Uterus (tissue), 4 donors: Measurements from ENCODE around the gene SETBP1. TPM values are rescaled to one million over a fixed set of nuclear protein-coding genes. Genes with fewer than 3 reads are reported as not detected.

ENCODE experiments used
- DNase-seq, 2 donors: peaks; one replicate each; pipeline ENCODE4 v3.0.0-alpha.2; 2019 to 2020
- H3K27ac ChIP-seq, 2 donors: fragments of 200-600 bp; sonication (generic); 1 replicate in 1 of 2; 2 replicates in 1 of 2; pipeline ENCODE4 v1.5.1; 2016 to 2018
- H3K27me3 ChIP-seq, 2 donors: fragments of 200-600 bp; sonication (generic); one replicate each; pipeline ENCODE4 v1.5.1; 2018 to 2019; ENCODE audit warnings: control low read depth in 1 of 2
- H3K36me3 ChIP-seq, 2 donors: fragments of 200-600 bp; sonication (generic); one replicate each; pipeline ENCODE4 v1.5.1; 2019; ENCODE audit warnings: control low read depth in 1 of 2
- H3K4me1 ChIP-seq, 2 donors: fragments of 200-600 bp; sonication (generic); one replicate each; pipeline ENCODE4 v1.5.1; 2018 to 2019; ENCODE audit warnings: control low read depth in 1 of 2
- H3K4me3 ChIP-seq, 2 donors: fragments of 200-600 bp; sonication (generic); 1 replicate in 1 of 2; 2 replicates in 1 of 2; pipeline ENCODE4 v1.5.1; 2018 to 2019; ENCODE audit warnings: mild to moderate bottlenecking in 1 of 2
- H3K9me3 ChIP-seq, 2 donors: fragments of 200-600 bp; sonication (generic); one replicate each; pipeline ENCODE4 v1.5.1; 2019; ENCODE audit warnings: control low read depth in 1 of 2
- POLR2A ChIP-seq, 2 donors: fragments of 450-650 bp; IDR thresholded peaks; one replicate each; pipeline ENCODE4 v1.6.1; 2016; ENCODE audit warnings: antibody characterized with exemption in 2 of 2, mild to moderate bottlenecking in 1 of 2, moderate library complexity in 1 of 2
- intact Hi-C: fragments of 100-400 bp; cut with DNase I; formaldehyde crosslinking; loops from one replicate; pipeline ENCODE4 v1.15.1; 2023; ENCODE audit warnings: low total_unique reads
- total RNA-seq, 4 donors: library from RNA; depleted of rRNA in 3 of 4; stranded (reverse); fragments of >200 nt in 3 of 4; gene quantifications; one replicate each; pipeline versions ENCODE4 v1.1.0 to v1.2.4, GENCODE V29; 2014 to 2023
- TF ChIP-seq, protein P1 (sequence below), 4 experiments: fragments of 200-600 bp in 2 of 4; fragments of 450-650 bp in 2 of 4; sonication (generic) in 2 of 4; IDR thresholded peaks; one replicate each; pipeline ENCODE4 v1.5.1; 2016 to 2019; ENCODE audit warnings: antibody characterized with exemption in 4 of 4, mild to moderate bottlenecking in 2 of 4, moderate library complexity in 1 of 4
- donor health status: DM: yes; HTN: yes; CAD: no.

SETBP1 gene
- total RNA-seq, 4 donors from 2014 or later: 16.8 to 74.0 (median 36.9) TPM

DNA sequence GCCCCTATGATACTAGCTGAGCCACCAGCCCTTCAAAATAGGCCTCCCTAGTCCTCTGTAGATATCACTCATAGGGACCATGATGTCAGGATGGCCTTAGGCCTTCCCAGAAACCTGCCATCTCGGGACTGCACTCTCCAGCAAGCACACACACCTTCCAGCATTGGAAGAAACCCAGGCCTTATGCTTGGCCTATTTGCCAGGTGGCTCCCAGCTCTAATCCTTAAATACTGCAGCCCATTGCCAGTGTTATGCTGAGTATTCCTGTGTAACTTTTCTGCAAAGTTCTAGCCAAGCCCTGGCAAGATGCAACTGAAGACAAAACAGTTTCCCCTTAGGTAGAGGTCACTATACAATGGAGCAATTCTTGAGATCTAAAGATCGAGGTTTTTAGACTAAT is 316.5 kb downstream of the SETBP1 start:
- H3K36me3 ChIP-seq: no peaks in the 10 kb centered on the region
- intact Hi-C loops: no loop called here

DNA sequence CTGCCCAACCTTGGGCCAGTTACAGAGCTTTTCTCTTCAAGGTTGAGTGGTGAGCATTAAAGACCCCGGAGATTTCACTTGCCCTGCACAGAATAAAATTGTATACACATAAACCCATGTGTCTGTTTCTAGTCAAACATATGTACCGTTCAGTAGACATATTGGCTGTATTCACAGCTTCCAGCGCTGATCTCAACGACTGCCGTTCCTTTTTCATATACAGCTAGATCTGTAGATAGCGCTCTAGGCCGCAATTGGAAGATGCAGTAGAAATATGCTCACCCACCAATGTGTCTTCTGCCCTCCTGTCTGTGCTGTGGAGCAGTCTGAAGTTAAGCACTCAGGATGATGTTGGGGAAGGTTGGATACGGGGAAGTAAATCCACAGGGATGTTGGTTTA is 317.7 kb downstream of the SETBP1 start:
- no peak for TF ChIP-seq POLR2A (IDR thresholded peaks at IDR 0.05)
- TF ChIP-seq, protein P1, sequence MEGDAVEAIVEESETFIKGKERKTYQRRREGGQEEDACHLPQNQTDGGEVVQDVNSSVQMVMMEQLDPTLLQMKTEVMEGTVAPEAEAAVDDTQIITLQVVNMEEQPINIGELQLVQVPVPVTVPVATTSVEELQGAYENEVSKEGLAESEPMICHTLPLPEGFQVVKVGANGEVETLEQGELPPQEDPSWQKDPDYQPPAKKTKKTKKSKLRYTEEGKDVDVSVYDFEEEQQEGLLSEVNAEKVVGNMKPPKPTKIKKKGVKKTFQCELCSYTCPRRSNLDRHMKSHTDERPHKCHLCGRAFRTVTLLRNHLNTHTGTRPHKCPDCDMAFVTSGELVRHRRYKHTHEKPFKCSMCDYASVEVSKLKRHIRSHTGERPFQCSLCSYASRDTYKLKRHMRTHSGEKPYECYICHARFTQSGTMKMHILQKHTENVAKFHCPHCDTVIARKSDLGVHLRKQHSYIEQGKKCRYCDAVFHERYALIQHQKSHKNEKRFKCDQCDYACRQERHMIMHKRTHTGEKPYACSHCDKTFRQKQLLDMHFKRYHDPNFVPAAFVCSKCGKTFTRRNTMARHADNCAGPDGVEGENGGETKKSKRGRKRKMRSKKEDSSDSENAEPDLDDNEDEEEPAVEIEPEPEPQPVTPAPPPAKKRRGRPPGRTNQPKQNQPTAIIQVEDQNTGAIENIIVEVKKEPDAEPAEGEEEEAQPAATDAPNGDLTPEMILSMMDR (IDR thresholded peaks at IDR 0.05): no peak
- intact Hi-C loops: no loop called here
- no peak overlapping the region for H3K27ac ChIP-seq
- H3K36me3 ChIP-seq: no peaks in the 10 kb centered on the region
- H3K4me3 ChIP-seq: no peak overlapping the region
- H3K9me3 ChIP-seq: no peaks in the 10 kb centered on the region
- no peak for DNase-seq
- no peaks in the 10 kb centered on the region for H3K27me3 ChIP-seq
- no peaks in the 10 kb centered on the region for H3K4me1 ChIP-seq

More for the DNA sequence above, 316.5 kb downstream of the SETBP1 start:
- no peaks in the 10 kb centered on the region for H3K27me3 ChIP-seq
- no peaks in the 10 kb centered on the region for H3K4me1 ChIP-seq
- H3K27ac ChIP-seq: no peak overlapping the region
- H3K9me3 ChIP-seq: no peaks in the 10 kb centered on the region
- TF ChIP-seq, protein P1 (IDR thresholded peaks at IDR 0.05): no peak
- no peak for TF ChIP-seq POLR2A (IDR thresholded peaks at IDR 0.05)
- no peak overlapping the region for H3K4me3 ChIP-seq
- DNase-seq: no peak

DNA sequence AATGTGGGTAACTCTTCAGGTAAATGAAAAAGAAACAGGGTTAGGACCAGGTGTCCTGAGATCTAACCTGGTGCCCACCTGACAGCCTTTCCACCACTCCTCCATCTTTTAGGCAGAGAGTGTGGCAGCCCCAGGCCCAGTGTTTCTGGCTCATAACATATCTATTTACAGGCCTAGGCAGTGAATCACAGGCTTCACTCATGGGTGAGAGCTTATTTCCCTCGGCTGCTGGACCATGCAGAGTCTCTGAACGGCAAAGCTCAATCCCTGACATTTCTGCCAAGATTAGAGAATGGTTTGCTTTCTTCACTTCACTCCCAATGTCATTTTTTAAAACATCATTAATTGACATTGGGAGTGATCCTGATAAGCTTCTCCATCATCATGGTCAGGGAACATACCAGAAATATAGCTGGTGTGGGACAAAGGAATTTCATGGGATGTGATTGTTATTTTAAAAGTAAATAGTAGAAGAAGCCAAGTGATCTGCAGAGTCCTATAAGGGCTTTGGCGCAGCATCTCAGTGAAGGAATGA is 323.9 kb downstream of the SETBP1 start:
- Histone ChIP-seq H3K36me3 (no peaks in the 10 kb centered on the region), H3K9me3 (no peaks in the 10 kb centered on the region), H3K4me3 (no peak overlapping the region), H3K4me1 (no peaks in the 10 kb centered on the region), H3K27me3 (no peaks in the 10 kb centered on the region), H3K27ac (no peak overlapping the region)
- TF ChIP-seq POLR2A (IDR thresholded peaks at IDR 0.05): no peak
- TF ChIP-seq, protein P1 (IDR thresholded peaks at IDR 0.05): no peak
- DNase-seq: no peak
- intact Hi-C loops: no loop called here

- no peaks in the 10 kb centered on the region for H3K27me3 ChIP-seq
- TF ChIP-seq, protein P1 (IDR thresholded peaks at IDR 0.05): no peak
- no peak for TF ChIP-seq POLR2A (IDR thresholded peaks at IDR 0.05)
- H3K4me1 ChIP-seq: no peaks in the 10 kb centered on the region
- DNase-seq: no peak
- H3K27ac ChIP-seq: no peak overlapping the region
- intact Hi-C loops: no loop called here
- no peak overlapping the region for H3K4me3 ChIP-seq
- H3K36me3 ChIP-seq: no peaks in the 10 kb centered on the region
- H3K9me3 ChIP-seq: no peaks in the 10 kb centered on the region
These were observed 326.2 kb downstream of the SETBP1 start for GRCh38 chr18:45006934-45007333.

DNA sequence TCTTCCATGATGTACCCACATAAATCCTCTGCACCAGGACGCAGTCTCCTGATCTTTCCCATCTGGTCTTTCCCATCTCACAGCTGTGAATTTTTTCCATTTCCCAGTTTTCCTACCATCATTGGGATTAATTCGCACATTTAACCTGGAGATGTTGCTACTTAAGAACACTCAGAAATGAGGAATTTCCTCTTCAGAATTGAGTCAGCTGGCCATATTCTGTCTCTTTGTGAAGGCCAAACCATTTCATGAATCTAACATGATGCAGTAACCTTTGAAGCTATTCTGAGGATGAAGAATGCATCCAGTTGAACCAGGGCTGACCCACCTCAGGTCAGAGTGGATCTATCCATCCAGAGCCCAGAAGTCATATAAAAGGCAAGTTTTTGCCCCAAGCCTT is 326.8 kb downstream of the SETBP1 start:
- no peak for TF ChIP-seq POLR2A (IDR thresholded peaks at IDR 0.05)
- TF ChIP-seq, protein P1 (IDR thresholded peaks at IDR 0.05): no peak
- no peak overlapping the region for H3K27ac ChIP-seq
- no peaks in the 10 kb centered on the region for H3K27me3 ChIP-seq
- intact Hi-C loops: no loop called here
- H3K9me3 ChIP-seq: no peaks in the 10 kb centered on the region
- H3K4me1 ChIP-seq: no peaks in the 10 kb centered on the region
- no peaks in the 10 kb centered on the region for H3K36me3 ChIP-seq
- H3K4me3 ChIP-seq: no peak overlapping the region
- no peak for DNase-seq
